ENCODE results near the gene MTHFR.

DNA sequence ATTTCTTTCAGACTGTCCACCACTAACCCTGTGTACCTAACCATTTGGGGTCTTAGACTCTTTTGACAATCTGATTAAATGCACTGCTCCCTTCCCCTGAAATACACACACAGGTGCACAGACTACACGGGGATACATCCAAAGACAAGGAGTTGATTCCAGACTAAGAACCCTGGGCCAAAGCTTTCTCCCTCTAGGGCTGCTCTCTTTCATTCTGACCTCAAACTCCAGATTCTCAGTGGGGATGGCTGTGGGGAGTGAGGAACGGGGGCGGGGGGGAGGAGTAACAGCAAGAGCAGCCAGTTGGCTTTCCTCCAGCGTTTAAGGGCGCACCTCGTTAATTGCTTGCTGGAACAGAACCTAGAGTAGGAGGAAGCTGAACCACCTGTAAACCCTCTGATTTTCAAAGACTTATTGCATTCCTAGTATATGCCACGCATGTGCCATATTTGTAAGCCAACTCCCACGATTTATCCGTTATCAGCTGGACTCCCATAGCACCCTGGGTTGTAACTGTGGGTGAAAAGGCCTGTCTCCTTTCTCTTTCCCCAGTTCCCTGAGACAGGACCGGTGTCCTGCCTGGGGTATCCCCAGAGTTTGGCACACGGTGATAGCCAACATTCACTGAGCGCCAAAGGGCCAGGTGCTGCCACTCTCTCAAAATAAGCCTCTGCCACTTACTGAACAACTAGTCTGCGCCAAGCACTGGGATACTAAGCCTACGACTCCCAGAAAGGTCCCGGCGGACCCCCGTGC, 920 bp downstream of the MTHFR start:
- TF ChIP-seq POLR2AphosphoS5 (IDR thresholded peaks at IDR 0.05; ENCODE audit: low read depth, low read length) (no peak), REST (IDR thresholded peaks at IDR 0.05; ENCODE audit: insufficient read depth in 1 of 2, low read depth in 2 of 2, low read length in 2 of 2) (no peak), TAF1 (IDR thresholded peaks at IDR 0.05; ENCODE audit: borderline replicate concordance, insufficient read depth, low read length) (no peak), SIN3A (IDR thresholded peaks at IDR 0.05; ENCODE audit: borderline replicate concordance, insufficient read depth, low read length) (no peak), FOXP2 (optimal IDR thresholded peaks at IDR 0.05; ENCODE audit: borderline replicate concordance, extremely low read depth, extremely low read length, insufficient read depth) (no peak)

Measured in PFSK-1 (cell line).